OCI-LY7 (cell line): Measurements from ENCODE around the gene SUPT20HL2. TPM values are rescaled to one million over a fixed set of nuclear protein-coding genes. Genes with fewer than 3 reads are reported as not detected.

Experiments used
- BruUV-seq: library from RNA; stranded (reverse); fragments of 400-500 nt; replicated peaks from 2 replicates; lab custom pipeline; 2021; lab: Mats Ljungman, UMichigan
- CTCF ChIA-PET: fragments of 300-600 bp; sonication (Branson Sonifier 250); formaldehyde crosslinking; loops from one replicate; lab custom pipeline; 2022; ENCODE audit warnings: antibody characterized with exemption; ENCODE audit not compliant: unreplicated experiment; lab: Charles Lee
- POLR2A ChIA-PET: fragments of 300-600 bp; sonication (Branson Sonifier 250); formaldehyde crosslinking; loops from one replicate; lab custom pipeline; 2022; ENCODE audit warnings: antibody characterized with exemption; lab: Charles Lee
- DNase-seq: peaks from one replicate; pipeline ENCODE4 v3.0.0-alpha.2; 2015; ENCODE audit warnings: low spot score
- H2AFZ ChIP-seq: fragments of 200-600 bp; sonication (generic), shearing (Covaris generic); 2 replicates; pipeline ENCODE4 v1.6.1; 2014; ENCODE audit warnings: mild to moderate bottlenecking, antibody characterized with exemption, low read length, moderate library complexity
- H3K27ac ChIP-seq: fragments of 200-600 bp; sonication (generic); 2 replicates; pipeline ENCODE4 v1.5.1; 2014; ENCODE audit warnings: mixed run types, low read depth, mild to moderate bottlenecking, moderate library complexity, low read length, inconsistent platforms; ENCODE audit not compliant: poor library complexity, severe bottlenecking
- H3K36me3 ChIP-seq: fragments of 200-600 bp; sonication (generic); 2 replicates; pipeline ENCODE4 v1.6.1; 2014; ENCODE audit warnings: mild to moderate bottlenecking, antibody characterized with exemption, low read length, moderate library complexity, mixed read lengths; ENCODE audit not compliant: insufficient read depth
- H3K4me1 ChIP-seq: fragments of 200-600 bp; sonication (generic); 2 replicates; pipeline ENCODE4 v1.5.1; 2014; ENCODE audit warnings: mild to moderate bottlenecking, low read length; ENCODE audit not compliant: insufficient read depth, poor library complexity, severe bottlenecking
- H3K4me2 ChIP-seq: fragments of 200-600 bp; sonication (generic); 2 replicates; pipeline ENCODE4 v1.6.1; 2014; ENCODE audit warnings: mild to moderate bottlenecking, low read length
- H3K4me3 ChIP-seq: fragments of 200-600 bp; sonication (generic); 2 replicates; pipeline ENCODE4 v1.5.1; 2014; ENCODE audit warnings: mild to moderate bottlenecking, low read depth, low read length; ENCODE audit not compliant: poor library complexity, severe bottlenecking
- H3K79me2 ChIP-seq: fragments of 200-600 bp; sonication (generic); 2 replicates; pipeline ENCODE4 v1.6.1; 2016; ENCODE audit warnings: low read depth, mild to moderate bottlenecking, low read length, moderate library complexity, mixed read lengths; ENCODE audit not compliant: insufficient read depth
- H3K9me2 ChIP-seq: fragments of 200-600 bp; sonication (generic); 2 replicates; pipeline ENCODE4 v1.6.1; 2016; ENCODE audit warnings: mild to moderate bottlenecking, low read length, mixed read lengths; ENCODE audit not compliant: insufficient read depth
- H3K9me3 ChIP-seq: fragments of 200-600 bp; sonication (generic); 2 replicates; pipeline ENCODE4 v1.6.1; 2014; ENCODE audit warnings: mild to moderate bottlenecking, mixed run types, low read length, mixed read lengths
- H4K20me1 ChIP-seq: fragments of 200-600 bp; sonication (generic); 2 replicates; pipeline ENCODE4 v1.6.1; 2014; ENCODE audit warnings: mild to moderate bottlenecking, antibody characterized with exemption, low read length, moderate library complexity, mixed read lengths; ENCODE audit not compliant: insufficient read depth
- CTCF ChIP-seq: fragments of 200-600 bp; sonication (generic); conservative IDR thresholded peaks from 2 replicates; pipeline ENCODE4 v1.5.1; 2014; ENCODE audit warnings: mild to moderate bottlenecking, antibody characterized with exemption, low read length, moderate library complexity, mixed read lengths
- EZH2phosphoT487 ChIP-seq: fragments of 200-600 bp; sonication (generic); IDR thresholded peaks from 2 replicates; pipeline ENCODE4 v1.6.1; 2018; ENCODE audit warnings: low read depth, borderline replicate concordance, mild to moderate bottlenecking, mixed run types, antibody characterized with exemption, low read length, moderate library complexity, mixed read lengths
- intact Hi-C: fragments of 100-400 bp; cut with micrococcal nuclease; formaldehyde crosslinking; loops from one replicate; pipeline ENCODE4 v1.10.0; 2022; ENCODE audit not compliant: unreplicated experiment
- total RNA-seq, 2 experiments: library from RNA; depleted of rRNA in 1 of 2; stranded (reverse); fragments of >200 nt in 1 of 2; shearing (Covaris generic) in 1 of 2; gene quantifications; 2 replicates each; pipeline ENCODE4 v1.2.3, GENCODE V29; 2014 to 2022

SUPT20HL2 gene
- total RNA-seq, 2 experiments from 2014 or later = not detected

- ChIA-PET CTCF (no interaction called here), POLR2A (no interaction called here)
- no TSS peak for BruUV-seq
- no peak overlapping the region for H2AFZ ChIP-seq
- H3K4me3 ChIP-seq = no peak overlapping the region
- no peaks in the 10 kb centered on the region for H4K20me1 ChIP-seq
- H3K9me3 ChIP-seq = no peaks in the 10 kb centered on the region
- intact Hi-C loops = no loop called here
- DNase-seq = no peak
- no peak overlapping the region for H3K4me2 ChIP-seq
- no peaks in the 10 kb centered on the region for H3K4me1 ChIP-seq
- H3K36me3 ChIP-seq = no peaks in the 10 kb centered on the region
- no peaks in the 10 kb centered on the region for H3K9me2 ChIP-seq
- H3K27ac ChIP-seq = no peak overlapping the region
- H3K79me2 ChIP-seq = no peaks in the 10 kb centered on the region
- no peak for TF ChIP-seq CTCF
- TF ChIP-seq EZH2phosphoT487 = no peak
These were observed 26.6 kb upstream of the SUPT20HL2 start for GRCh38 chrX:24340501-24340900.

GRCh38 chrX:24339911-24340310 lies 26.0 kb upstream of the SUPT20HL2 start:
- no TSS peak for BruUV-seq
- no peak for TF ChIP-seq CTCF
- TF ChIP-seq EZH2phosphoT487 = no peak

GRCh38 chrX:24335871-24336270 lies 22.0 kb upstream of the SUPT20HL2 start:
- Histone ChIP-seq H3K4me3 (no peak overlapping the region), H3K36me3 (no peaks in the 10 kb centered on the region), H3K9me2 (no peaks in the 10 kb centered on the region), H2AFZ (no peak overlapping the region), H4K20me1 (no peaks in the 10 kb centered on the region), H3K79me2 (no peaks in the 10 kb centered on the region), H3K9me3 (no peaks in the 10 kb centered on the region), H3K4me2 (no peak overlapping the region), H3K27ac (no peak overlapping the region), H3K4me1 (no peaks in the 10 kb centered on the region)
- intact Hi-C loops = no loop called here
- no TSS peak for BruUV-seq
- DNase-seq = no peak
- CTCF ChIA-PET = no interaction called here
- POLR2A ChIA-PET = interaction anchor here (0.7 kb wide), 1 partner anchor 36 kb away, joined by 3 read pairs; no protein-coding TSS in a partner anchor
- no peak for TF ChIP-seq EZH2phosphoT487
- TF ChIP-seq CTCF = no peak

More at GRCh38 chrX:24339911-24340310, 26.0 kb upstream of the SUPT20HL2 start:
- H2AFZ ChIP-seq = no peak overlapping the region
- H4K20me1 ChIP-seq = no peaks in the 10 kb centered on the region
- no peaks in the 10 kb centered on the region for H3K9me3 ChIP-seq
- H3K79me2 ChIP-seq = no peaks in the 10 kb centered on the region
- no peaks in the 10 kb centered on the region for H3K36me3 ChIP-seq
- H3K4me3 ChIP-seq = no peak overlapping the region
- H3K4me2 ChIP-seq = no peak overlapping the region
- DNase-seq = no peak
- CTCF ChIA-PET = no interaction called here
- intact Hi-C loops = no loop called here
- POLR2A ChIA-PET = no interaction called here
- H3K27ac ChIP-seq = no peak overlapping the region
- no peaks in the 10 kb centered on the region for H3K4me1 ChIP-seq
- no peaks in the 10 kb centered on the region for H3K9me2 ChIP-seq
